Ishikawa (cell line): Measurements from ENCODE around the gene LAD1.

Source experiments
- CEBPB ChIP-seq: IDR thresholded peaks from 2 replicates; pipeline ENCODE4 v1.6.1; 2012
- CREB1 ChIP-seq: IDR thresholded peaks from 2 replicates; pipeline ENCODE4 v1.6.1; 2012; ENCODE audit warnings: low read depth
- EGR1 ChIP-seq: IDR thresholded peaks from 2 replicates; pipeline ENCODE4 v1.6.1; 2012
- EP300 ChIP-seq: IDR thresholded peaks from 2 replicates; pipeline ENCODE4 v1.6.1; 2012; ENCODE audit warnings: borderline replicate concordance
- FOXM1 ChIP-seq: IDR thresholded peaks from 2 replicates; pipeline ENCODE4 v1.6.1; 2012; ENCODE audit warnings: low read depth, borderline replicate concordance
- MAX ChIP-seq: IDR thresholded peaks from 2 replicates; pipeline ENCODE4 v1.6.1; 2012
- NFIC ChIP-seq: IDR thresholded peaks from 2 replicates; pipeline ENCODE4 v1.6.1; 2012
- RAD21 ChIP-seq: IDR thresholded peaks from 2 replicates; pipeline ENCODE4 v1.6.1; 2012; ENCODE audit warnings: low read depth
- REST ChIP-seq: IDR thresholded peaks from 2 replicates; pipeline ENCODE4 v1.6.1; 2012; ENCODE audit warnings: low read depth, mild to moderate bottlenecking
- TAF1 ChIP-seq: IDR thresholded peaks from 2 replicates; pipeline ENCODE4 v1.6.1; 2012; ENCODE audit warnings: low read depth, mild to moderate bottlenecking
- TCF12 ChIP-seq: IDR thresholded peaks from 2 replicates; pipeline ENCODE4 v1.6.1; 2012; ENCODE audit warnings: low read depth
- TEAD4 ChIP-seq: IDR thresholded peaks from 2 replicates; pipeline ENCODE4 v1.6.1; 2012
- YY1 ChIP-seq: IDR thresholded peaks from 2 replicates; pipeline ENCODE4 v1.6.1; 2012; ENCODE audit warnings: low read depth
- ZBTB7A ChIP-seq: IDR thresholded peaks from 2 replicates; pipeline ENCODE4 v1.6.1; 2012; ENCODE audit warnings: low read depth
- TF ChIP-seq, protein P1 (sequence below): IDR thresholded peaks from 2 replicates; pipeline ENCODE4 v1.6.1; 2012

Gene LAD1

DNA sequence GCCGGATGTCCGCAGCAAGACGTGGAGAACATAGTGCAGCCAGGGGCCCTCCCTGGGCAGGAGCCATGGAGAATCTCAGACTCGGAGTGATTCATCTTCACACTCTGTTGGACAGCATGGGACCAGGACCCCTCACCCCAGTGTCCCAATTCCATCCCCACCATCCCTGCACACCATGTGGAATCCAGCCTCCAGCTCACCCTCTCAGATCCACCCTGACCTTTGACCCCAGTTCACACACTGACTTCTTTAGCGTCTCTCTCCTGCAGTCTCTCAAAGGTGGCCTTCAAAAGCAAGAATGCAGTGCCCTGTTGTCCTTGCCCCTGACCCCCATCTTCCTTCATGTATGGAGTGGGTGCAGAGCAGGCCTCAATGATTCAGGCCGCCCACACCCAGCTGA lies 24.5 kb upstream of the LAD1 start:
- no peak for TF ChIP-seq CEBPB
- TF ChIP-seq MAX = no peak
- TF ChIP-seq REST = no peak
- no peak for TF ChIP-seq EGR1
- TF ChIP-seq YY1 = no peak
- TF ChIP-seq EP300 = no peak
- TF ChIP-seq CREB1 = no peak
- TF ChIP-seq TAF1 = no peak
- TF ChIP-seq TEAD4 = no peak
- TF ChIP-seq NFIC = no peak
- TF ChIP-seq, protein P1, sequence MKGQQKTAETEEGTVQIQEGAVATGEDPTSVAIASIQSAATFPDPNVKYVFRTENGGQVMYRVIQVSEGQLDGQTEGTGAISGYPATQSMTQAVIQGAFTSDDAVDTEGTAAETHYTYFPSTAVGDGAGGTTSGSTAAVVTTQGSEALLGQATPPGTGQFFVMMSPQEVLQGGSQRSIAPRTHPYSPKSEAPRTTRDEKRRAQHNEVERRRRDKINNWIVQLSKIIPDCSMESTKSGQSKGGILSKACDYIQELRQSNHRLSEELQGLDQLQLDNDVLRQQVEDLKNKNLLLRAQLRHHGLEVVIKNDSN = no peak
- TF ChIP-seq ZBTB7A = no peak
- no peak for TF ChIP-seq FOXM1
- TF ChIP-seq TCF12 = no peak
- TF ChIP-seq RAD21 = no peak

DNA sequence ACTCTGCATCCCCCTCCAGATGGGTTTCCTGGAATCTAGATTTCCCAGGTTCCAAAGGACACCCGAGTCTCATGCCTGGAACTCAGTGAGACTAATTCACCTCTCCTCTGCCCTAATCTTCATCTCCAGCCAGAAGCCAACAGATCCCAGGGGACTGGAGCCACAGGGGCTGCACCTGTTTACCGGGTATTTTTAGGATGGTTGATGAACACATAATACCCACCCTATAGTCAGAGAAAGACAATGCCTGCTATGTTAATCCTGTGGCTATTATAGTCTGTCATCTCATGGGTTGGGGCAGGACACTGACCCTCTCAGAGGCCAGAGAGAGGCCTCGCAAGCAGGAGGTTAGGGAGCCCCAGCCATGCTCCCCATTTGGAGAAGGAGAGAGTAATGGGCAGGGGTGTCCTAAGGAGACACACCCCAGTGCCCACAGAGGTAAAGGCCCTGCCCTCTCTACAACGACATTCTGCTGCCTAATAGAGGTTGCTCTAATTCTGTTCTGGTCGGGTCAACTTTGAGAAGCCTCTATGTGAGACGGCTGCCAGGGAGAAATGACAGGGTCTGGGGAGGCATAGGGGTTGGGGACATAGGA lies 23.4 kb upstream of the LAD1 start:
- TF ChIP-seq YY1 = no peak
- TF ChIP-seq TEAD4 = no peak
- no peak for TF ChIP-seq TAF1
- no peak for TF ChIP-seq ZBTB7A
- TF ChIP-seq TCF12 = no peak
- TF ChIP-seq CREB1 = no peak
- no peak for TF ChIP-seq RAD21
- no peak for TF ChIP-seq CEBPB
- no peak for TF ChIP-seq NFIC
- TF ChIP-seq, protein P1 = no peak
- no peak for TF ChIP-seq FOXM1
- no peak for TF ChIP-seq EGR1
- TF ChIP-seq MAX = no peak
- TF ChIP-seq EP300 = no peak
- TF ChIP-seq REST = no peak

DNA sequence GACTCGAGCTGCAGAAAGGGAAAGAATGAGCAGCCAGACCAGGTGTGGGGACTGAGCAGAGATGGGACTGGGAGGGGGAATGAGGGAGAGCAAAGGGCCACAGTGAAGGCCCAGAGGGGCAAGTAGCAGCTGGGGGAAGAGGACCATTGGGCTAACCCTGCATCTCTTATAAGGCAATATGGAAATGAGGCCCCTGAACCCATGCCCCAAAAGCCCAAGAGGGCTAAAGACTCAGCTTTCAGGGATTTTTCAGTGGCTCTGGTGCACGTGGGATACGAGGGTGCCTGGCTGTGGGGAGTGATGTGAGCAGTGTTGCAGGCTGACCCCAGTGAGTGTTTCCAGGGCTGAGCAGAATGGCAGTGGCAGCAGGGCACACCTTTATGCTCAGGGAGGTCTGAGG lies 22.9 kb upstream of the LAD1 start:
- TF ChIP-seq, protein P1 = no peak
- TF ChIP-seq NFIC (no peak), ZBTB7A (no peak), RAD21 (no peak), YY1 (no peak), REST (no peak), TAF1 (no peak), TCF12 (no peak), CREB1 (no peak), EP300 (no peak), TEAD4 (no peak), FOXM1 (no peak)

DNA sequence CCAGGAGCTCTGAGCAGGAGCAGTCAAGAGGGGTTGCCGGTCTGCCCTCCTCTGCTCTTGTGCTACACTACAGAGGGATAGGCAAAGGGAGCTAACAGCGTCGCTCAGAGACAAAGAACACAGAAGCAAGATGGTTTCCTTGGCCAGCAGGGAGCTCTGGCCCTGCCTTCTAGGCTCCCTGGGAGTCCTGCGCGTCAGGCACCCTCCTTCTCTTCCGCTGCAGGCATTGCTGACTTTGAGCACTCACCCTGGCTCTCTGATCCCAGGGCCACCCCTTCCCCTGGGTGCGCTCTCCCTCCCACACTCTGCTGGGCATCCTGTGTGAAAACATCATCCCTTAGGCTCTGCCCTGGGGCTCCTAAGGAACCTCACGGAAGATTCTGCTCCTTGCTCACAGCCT lies 21.9 kb upstream of the LAD1 start:
- TF ChIP-seq CREB1 (no peak), YY1 (no peak), FOXM1 (no peak), EGR1 (no peak), MAX (no peak), ZBTB7A (no peak)
